Measurements from ENCODE around the gene URM1.

DNA sequence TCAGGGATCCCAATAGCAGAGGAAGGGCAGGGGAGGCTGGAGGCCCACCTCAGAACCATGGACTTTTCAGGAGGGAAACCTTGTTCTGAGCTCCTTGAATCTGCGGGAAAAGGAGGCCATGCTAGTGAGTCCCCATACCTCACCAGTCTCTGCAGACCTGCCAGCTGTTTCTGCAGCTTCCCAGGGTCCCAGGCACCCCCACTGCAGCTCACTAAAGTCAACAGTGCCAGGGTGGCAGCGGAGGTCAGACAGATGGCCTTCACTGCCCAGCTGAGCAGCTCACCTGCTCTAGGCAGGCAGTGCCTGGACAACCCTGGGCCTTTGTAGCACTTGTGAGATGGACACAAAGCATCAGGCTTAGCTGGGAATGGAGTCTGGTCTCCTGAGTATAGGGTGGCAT, 35.3 kb upstream of the URM1 start:
- TF ChIP-seq, protein P1, sequence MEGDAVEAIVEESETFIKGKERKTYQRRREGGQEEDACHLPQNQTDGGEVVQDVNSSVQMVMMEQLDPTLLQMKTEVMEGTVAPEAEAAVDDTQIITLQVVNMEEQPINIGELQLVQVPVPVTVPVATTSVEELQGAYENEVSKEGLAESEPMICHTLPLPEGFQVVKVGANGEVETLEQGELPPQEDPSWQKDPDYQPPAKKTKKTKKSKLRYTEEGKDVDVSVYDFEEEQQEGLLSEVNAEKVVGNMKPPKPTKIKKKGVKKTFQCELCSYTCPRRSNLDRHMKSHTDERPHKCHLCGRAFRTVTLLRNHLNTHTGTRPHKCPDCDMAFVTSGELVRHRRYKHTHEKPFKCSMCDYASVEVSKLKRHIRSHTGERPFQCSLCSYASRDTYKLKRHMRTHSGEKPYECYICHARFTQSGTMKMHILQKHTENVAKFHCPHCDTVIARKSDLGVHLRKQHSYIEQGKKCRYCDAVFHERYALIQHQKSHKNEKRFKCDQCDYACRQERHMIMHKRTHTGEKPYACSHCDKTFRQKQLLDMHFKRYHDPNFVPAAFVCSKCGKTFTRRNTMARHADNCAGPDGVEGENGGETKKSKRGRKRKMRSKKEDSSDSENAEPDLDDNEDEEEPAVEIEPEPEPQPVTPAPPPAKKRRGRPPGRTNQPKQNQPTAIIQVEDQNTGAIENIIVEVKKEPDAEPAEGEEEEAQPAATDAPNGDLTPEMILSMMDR (IDR thresholded peaks at IDR 0.05): no peak
- TF ChIP-seq POLR2AphosphoS5 (IDR thresholded peaks at IDR 0.05): no peak
- TF ChIP-seq POLR2A (IDR thresholded peaks at IDR 0.05): no peak

Data from transverse colon (tissue), 4 donors.